RWPE2 (cell line): ENCODE measurements around the gene PITRM1.
A peak's percentile ranks its signal among the peaks of the same experiment; 100 is the strongest.

Experiments used
- ATAC-seq: fragments of 200-7000 bp; cut with Tn5 transposase; 3 replicates; pipeline ENCODE4 v1.9.1; 2021; ENCODE audit warnings: low read depth
- DNase-seq: peaks from one replicate; pipeline ENCODE4 v3.0.0-alpha.2; 2020; ENCODE audit warnings: low spot score
- H3K27ac ChIP-seq: fragments of 450-650 bp; 2 replicates; pipeline ENCODE4 v1.5.1; 2017; ENCODE audit warnings: mild to moderate bottlenecking; ENCODE audit not compliant: poor library complexity, severe bottlenecking
- H3K27me3 ChIP-seq: fragments of 250-450 bp; sonication (Bioruptor Pico); 2 replicates; pipeline ENCODE4 v1.5.1; 2021; ENCODE audit warnings: mild to moderate bottlenecking, moderate library complexity; ENCODE audit not compliant: insufficient read depth, poor library complexity, severe bottlenecking
- H3K36me3 ChIP-seq: fragments of 250-450 bp; sonication (Bioruptor Pico); 2 replicates; pipeline ENCODE4 v1.5.1; 2020; ENCODE audit warnings: low read depth, mild to moderate bottlenecking, moderate library complexity
- H3K4me1 ChIP-seq: fragments of 250-450 bp; sonication (Bioruptor Pico); 2 replicates; pipeline ENCODE4 v1.5.1; 2021; ENCODE audit warnings: mild to moderate bottlenecking, moderate library complexity; ENCODE audit not compliant: insufficient read depth, poor library complexity, severe bottlenecking
- H3K4me3 ChIP-seq: fragments of 250-450 bp; sonication (Bioruptor Pico); 2 replicates; pipeline ENCODE4 v1.5.1; 2021; ENCODE audit warnings: mild to moderate bottlenecking, moderate library complexity; ENCODE audit not compliant: severe bottlenecking
- H3K9me3 ChIP-seq: fragments of 250-450 bp; sonication (Bioruptor Pico); 2 replicates; pipeline ENCODE4 v1.5.1; 2021; ENCODE audit warnings: mild to moderate bottlenecking, moderate library complexity; ENCODE audit not compliant: severe bottlenecking
- CTCF ChIP-seq: fragments of 450-650 bp; IDR thresholded peaks from one replicate; pipeline ENCODE4 v1.5.1; 2017; ENCODE audit warnings: mild to moderate bottlenecking, moderate library complexity; ENCODE audit not compliant: poor library complexity, severe bottlenecking

PITRM1 gene

GRCh38 chr10:3099291-3100092 is 73.1 kb downstream of the PITRM1 start:
- peaks cover 75% of the 10 kb centered on the region for H3K36me3 ChIP-seq
- H3K4me3 ChIP-seq: no peak overlapping the region
- no peaks in the 10 kb centered on the region for H3K9me3 ChIP-seq
- no peak for TF ChIP-seq CTCF
- H3K27me3 ChIP-seq: no peaks in the 10 kb centered on the region
- DNase-seq (no peak), ATAC-seq (peak; percentile 26)
- peak overlapping the region; percentile 99 for H3K27ac ChIP-seq
- peaks cover 45% of the 10 kb centered on the region for H3K4me1 ChIP-seq

GRCh38 chr10:3098689-3099088 is 73.9 kb downstream of the PITRM1 start:
- H3K9me3 ChIP-seq: no peaks in the 10 kb centered on the region
- TF ChIP-seq CTCF: no peak
- H3K27ac ChIP-seq: peak overlapping the region; percentile 99
- H3K27me3 ChIP-seq: no peaks in the 10 kb centered on the region
- no peak for DNase-seq
- no peak overlapping the region for H3K4me3 ChIP-seq
- no peak for ATAC-seq
- H3K4me1 ChIP-seq: peaks cover 53% of the 10 kb centered on the region
- H3K36me3 ChIP-seq: peaks cover 75% of the 10 kb centered on the region

- no peak for TF ChIP-seq CTCF
- H3K4me1 ChIP-seq: peaks cover 59% of the 10 kb centered on the region
Measured at GRCh38 chr10:3097160-3097559, 75.4 kb downstream of the PITRM1 start.

GRCh38 chr10:3096149-3096548 is 76.4 kb downstream of the PITRM1 start:
- H3K4me1 ChIP-seq: peaks cover 66% of the 10 kb centered on the region

More at GRCh38 chr10:3097160-3097559, 75.4 kb downstream of the PITRM1 start:
- Histone ChIP-seq H3K4me3 (no peak overlapping the region), H3K27me3 (no peaks in the 10 kb centered on the region), H3K36me3 (peaks cover 65% of the 10 kb centered on the region), H3K27ac (peak overlapping the region; percentile 99), H3K9me3 (no peaks in the 10 kb centered on the region)
- no peak for ATAC-seq
- DNase-seq: no peak

More at GRCh38 chr10:3096149-3096548, 76.4 kb downstream of the PITRM1 start:
- no peak for TF ChIP-seq CTCF
- H3K27ac ChIP-seq: peak overlapping the region; percentile 99
- DNase-seq (no peak), ATAC-seq (no peak)
- peaks cover 60% of the 10 kb centered on the region for H3K36me3 ChIP-seq
- no peak overlapping the region for H3K4me3 ChIP-seq
- H3K9me3 ChIP-seq: no peaks in the 10 kb centered on the region
- no peaks in the 10 kb centered on the region for H3K27me3 ChIP-seq
